Effector memory CD4-positive, alpha-beta T cell (primary cell): ENCODE measurements around the gene TBC1D16.

ENCODE experiments used
- DNase-seq, 3 donors: peaks; one replicate each; pipeline ENCODE4 v3.0.0-alpha.2; 2020
- H3K27ac ChIP-seq: 2 replicates; pipeline ENCODE4 v1.7.0; 2013; ENCODE audit warnings: mild to moderate bottlenecking, low read length, moderate library complexity; ENCODE audit not compliant: insufficient read depth, poor library complexity, severe bottlenecking
- H3K27me3 ChIP-seq: replicated peaks from 2 replicates; pipeline ENCODE4 v1.7.0; 2013; ENCODE audit warnings: mild to moderate bottlenecking, low read length; ENCODE audit not compliant: insufficient read depth, control insufficient read depth, poor library complexity, severe bottlenecking
- H3K36me3 ChIP-seq: 2 replicates; pipeline ENCODE4 v1.7.0; 2013; ENCODE audit warnings: mild to moderate bottlenecking, low read length, moderate library complexity; ENCODE audit not compliant: control insufficient read depth, insufficient read depth
- H3K4me1 ChIP-seq: 2 replicates; pipeline ENCODE4 v1.7.0; 2013; ENCODE audit warnings: low read length, mild to moderate bottlenecking; ENCODE audit not compliant: control insufficient read depth, insufficient read depth, poor library complexity, severe bottlenecking
- H3K4me3 ChIP-seq: 2 replicates; pipeline ENCODE4 v1.7.0; 2013; ENCODE audit warnings: low read length, low read depth, mild to moderate bottlenecking; ENCODE audit not compliant: insufficient read depth, poor library complexity, severe bottlenecking
- H3K9me3 ChIP-seq: 2 replicates; pipeline ENCODE4 v1.7.0; 2013; ENCODE audit warnings: mild to moderate bottlenecking, low read length, moderate library complexity; ENCODE audit not compliant: control insufficient read depth

Gene TBC1D16

DNA sequence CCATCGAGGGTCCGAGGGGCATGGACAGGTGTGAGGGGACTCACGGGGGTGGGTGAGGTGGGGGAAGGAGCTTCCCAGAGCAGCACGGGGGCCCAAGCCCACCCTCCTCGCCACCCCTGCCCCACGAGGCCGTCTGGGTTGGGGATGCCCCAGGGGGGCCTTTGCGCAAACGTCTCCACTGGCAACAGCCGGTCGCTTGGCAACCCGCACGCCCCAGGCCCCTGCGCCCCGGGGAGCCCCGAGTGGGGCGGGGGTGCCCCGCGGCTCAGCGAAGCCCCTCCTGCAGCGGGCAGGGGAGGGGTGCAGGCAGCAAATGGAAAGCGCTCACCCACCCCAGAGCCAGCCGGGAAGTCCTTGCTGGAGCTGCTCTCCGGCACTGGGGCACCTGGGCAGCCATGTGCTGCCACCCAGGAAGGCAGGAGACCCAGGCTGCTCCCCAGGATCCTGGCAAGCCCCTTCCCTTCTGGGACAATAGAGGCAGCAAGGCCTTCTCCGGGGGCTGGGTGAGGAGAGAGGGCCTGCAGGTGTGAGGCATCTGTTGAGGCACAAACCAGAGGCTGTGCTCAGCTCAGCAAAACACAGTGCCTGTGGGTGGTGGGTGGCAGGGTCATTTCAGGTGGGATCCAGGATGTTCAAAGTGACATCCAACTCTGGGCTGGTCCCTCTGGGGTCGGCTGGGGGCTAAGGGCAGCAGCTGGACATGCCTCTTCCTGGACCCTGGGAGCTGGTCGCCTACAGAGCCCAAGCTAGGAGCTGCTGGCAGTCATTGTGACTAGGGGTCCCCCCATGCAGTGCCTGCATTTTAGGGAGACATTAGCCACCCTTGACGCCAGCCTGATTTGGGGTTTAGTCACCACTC, 115.6 kb downstream of the TBC1D16 start:
- Histone ChIP-seq H3K4me3 (no peak overlapping the region), H3K4me1 (no peaks in the 10 kb centered on the region), H3K27me3 (peaks cover 8% of the 10 kb centered on the region), H3K9me3 (no peaks in the 10 kb centered on the region), H3K36me3 (no peaks in the 10 kb centered on the region), H3K27ac (no peak overlapping the region)
- DNase-seq: no peak

- H3K36me3 ChIP-seq: no peaks in the 10 kb centered on the region
- no peaks in the 10 kb centered on the region for H3K4me1 ChIP-seq
- no peak for DNase-seq
- peaks cover 8% of the 10 kb centered on the region for H3K27me3 ChIP-seq
- no peak overlapping the region for H3K27ac ChIP-seq
- H3K4me3 ChIP-seq: no peak overlapping the region
- no peaks in the 10 kb centered on the region for H3K9me3 ChIP-seq
These were observed 116.5 kb downstream of the TBC1D16 start for GRCh38 chr17:79919164-79919585.

DNA sequence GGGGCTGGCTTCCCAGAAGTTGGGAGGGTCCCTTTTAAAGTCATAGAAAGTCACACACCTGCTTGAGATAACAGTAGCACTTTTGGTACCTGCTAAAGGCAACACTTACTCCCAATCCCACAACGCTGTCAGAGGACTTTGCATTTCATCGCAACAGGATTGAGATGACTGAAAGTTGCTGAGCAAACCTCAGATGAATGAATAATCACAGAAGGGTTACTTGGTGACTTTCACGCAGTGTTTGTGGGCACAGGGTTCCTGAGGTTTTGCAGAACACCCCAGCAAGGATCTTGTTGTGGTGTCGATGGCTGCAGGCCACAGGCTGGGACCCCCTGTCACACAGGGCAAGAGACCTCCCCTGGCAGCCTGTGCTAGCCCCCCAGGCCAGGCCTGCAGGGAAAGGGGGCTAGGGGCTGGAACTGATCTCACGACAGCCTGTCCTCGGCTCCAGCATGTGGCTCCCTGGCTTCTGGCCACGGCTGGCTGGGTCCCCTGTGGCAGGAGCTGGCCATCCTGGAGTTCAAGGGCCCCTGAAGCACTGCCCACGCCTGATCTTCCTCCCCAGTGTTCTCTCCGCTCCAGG, 117.0 kb downstream of the TBC1D16 start:
- no peaks in the 10 kb centered on the region for H3K36me3 ChIP-seq
- no peaks in the 10 kb centered on the region for H3K9me3 ChIP-seq
- DNase-seq: no peak
- H3K27ac ChIP-seq: no peak overlapping the region
- H3K4me3 ChIP-seq: no peak overlapping the region
- peaks cover 8% of the 10 kb centered on the region for H3K27me3 ChIP-seq
- no peaks in the 10 kb centered on the region for H3K4me1 ChIP-seq

DNA sequence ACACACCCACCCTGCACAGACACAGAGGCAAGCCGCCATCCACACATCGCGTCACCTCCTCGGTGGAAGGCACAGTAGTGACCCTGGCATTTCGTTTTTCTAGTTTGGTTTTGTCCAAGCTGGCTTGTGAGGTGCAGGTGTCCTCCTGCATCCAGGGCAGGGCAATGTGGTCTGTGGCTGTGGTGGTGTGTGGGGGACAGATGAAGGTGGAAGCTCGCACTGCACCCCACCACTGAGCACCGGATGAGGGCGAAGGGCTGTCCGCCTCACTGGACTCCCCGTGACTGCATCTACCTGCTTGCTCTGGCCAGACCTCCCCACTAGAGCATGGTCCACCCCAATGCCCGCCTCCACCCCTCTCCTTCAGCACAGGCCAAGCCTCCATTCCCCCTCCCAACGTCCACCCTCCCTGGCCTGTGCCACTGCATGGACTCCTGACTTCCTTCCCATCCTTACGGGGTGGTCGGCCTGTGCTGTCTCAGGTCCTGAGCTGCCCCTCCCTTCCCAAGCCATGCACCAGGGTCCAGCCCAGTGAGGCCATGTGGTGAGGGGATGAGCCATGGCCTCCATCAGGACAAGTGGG, 117.7 kb downstream of the TBC1D16 start:
- Histone ChIP-seq H3K4me1 (no peaks in the 10 kb centered on the region), H3K27me3 (peaks cover 8% of the 10 kb centered on the region), H3K9me3 (no peaks in the 10 kb centered on the region), H3K36me3 (no peaks in the 10 kb centered on the region), H3K27ac (no peak overlapping the region), H3K4me3 (no peak overlapping the region)
- no peak for DNase-seq

GRCh38 chr17:79916991-79917901, 118.4 kb downstream of the TBC1D16 start:
- Histone ChIP-seq H3K4me1 (no peaks in the 10 kb centered on the region), H3K4me3 (no peak overlapping the region), H3K36me3 (no peaks in the 10 kb centered on the region), H3K27ac (no peak overlapping the region), H3K27me3 (peaks cover 8% of the 10 kb centered on the region), H3K9me3 (no peaks in the 10 kb centered on the region)
- no peak for DNase-seq

DNA sequence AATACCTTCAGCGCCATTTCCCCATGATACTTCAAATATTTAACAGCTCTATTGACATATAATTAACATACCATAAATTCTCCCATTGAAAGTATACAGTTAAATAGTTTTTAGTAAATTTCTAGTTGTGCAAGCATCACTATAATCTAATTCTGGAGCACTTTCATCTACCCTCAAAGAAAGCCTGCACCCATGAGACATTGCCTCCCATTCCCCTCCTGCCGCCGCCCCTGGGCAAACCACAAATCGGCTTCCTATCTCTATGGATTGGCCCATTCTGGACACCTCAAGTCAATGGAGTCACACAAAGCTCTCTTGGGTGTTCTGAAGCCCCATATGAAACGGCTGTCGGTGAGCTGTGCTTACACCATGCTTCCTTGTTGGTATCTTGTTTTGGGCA, 119.2 kb downstream of the TBC1D16 start:
- no peaks in the 10 kb centered on the region for H3K36me3 ChIP-seq
- no peak overlapping the region for H3K27ac ChIP-seq
- no peaks in the 10 kb centered on the region for H3K9me3 ChIP-seq
- DNase-seq: no peak
- H3K27me3 ChIP-seq: peaks cover 8% of the 10 kb centered on the region
- no peak overlapping the region for H3K4me3 ChIP-seq
- no peaks in the 10 kb centered on the region for H3K4me1 ChIP-seq

DNA sequence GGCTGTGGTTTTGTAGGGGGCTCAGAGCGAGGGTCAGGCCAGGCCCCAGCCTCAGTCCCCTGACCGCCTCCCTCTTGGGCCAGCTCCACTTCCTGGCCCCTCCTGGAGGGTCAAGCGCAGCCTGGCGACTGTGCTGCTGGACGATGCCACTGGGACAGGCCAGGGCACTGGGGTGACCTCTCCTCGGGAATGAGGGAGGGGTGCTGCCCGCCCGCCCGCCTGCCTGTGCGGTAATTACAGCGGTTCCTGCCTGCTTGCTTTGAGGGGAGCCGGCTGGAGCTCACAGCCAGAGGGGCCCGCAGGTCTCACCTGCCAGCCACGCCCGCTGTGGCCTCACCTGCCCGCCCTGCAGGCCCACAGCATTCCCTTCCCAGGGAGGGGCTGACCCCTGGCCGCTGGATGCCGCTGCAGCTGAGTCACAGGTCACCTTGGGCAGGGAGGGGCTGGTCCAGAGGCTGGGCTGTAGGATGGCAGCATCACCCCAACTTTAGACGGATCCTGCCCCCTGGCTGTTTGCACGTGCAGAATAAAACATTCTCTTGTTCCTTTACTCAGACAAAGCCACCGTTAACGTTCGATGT, 119.7 kb downstream of the TBC1D16 start:
- H3K4me3 ChIP-seq: no peak overlapping the region
- H3K27me3 ChIP-seq: peaks cover 8% of the 10 kb centered on the region
- no peak overlapping the region for H3K27ac ChIP-seq
- no peaks in the 10 kb centered on the region for H3K36me3 ChIP-seq
- DNase-seq: no peak
- no peaks in the 10 kb centered on the region for H3K9me3 ChIP-seq
- H3K4me1 ChIP-seq: no peaks in the 10 kb centered on the region

GRCh38 chr17:79914813-79915740, 120.6 kb downstream of the TBC1D16 start:
- Histone ChIP-seq H3K4me3 (no peak overlapping the region), H3K9me3 (no peaks in the 10 kb centered on the region), H3K4me1 (no peaks in the 10 kb centered on the region), H3K36me3 (no peaks in the 10 kb centered on the region), H3K27ac (no peak overlapping the region), H3K27me3 (peaks cover 1% of the 10 kb centered on the region)
- no peak for DNase-seq
